Inferior parietal cortex (tissue), 1 donor: ENCODE results near the gene CALML3.
A peak's percentile ranks its signal among the peaks of the same experiment; 100 is the strongest.
"Not testable (repeated sequence)": the region's sequence is repeated elsewhere in the genome, so short reads cannot be mapped to it uniquely, and the experiment has no call there.

Experiments
- DNase-seq: peaks from one replicate; pipeline ENCODE4 v3.0.0-alpha.2; 2016; ENCODE audit errors: extremely low spot score

CALML3 gene

GRCh38 chr10:5524641-5525560 lies at the start of gene CALML3:
Gene CALML3 (plus strand): TSS chr10:5524961. CDS start chr10:5525086, 125 bp downstream.
- no peak for DNase-seq

GRCh38 chr10:5475088-5475487 lies 49.7 kb upstream of the CALML3 start:
- DNase-seq = not testable (repeated sequence)

GRCh38 chr10:5475974-5476807 lies 48.6 kb upstream of the CALML3 start:
- DNase-seq = not testable (repeated sequence)

GRCh38 chr10:5476918-5477525 lies 47.7 kb upstream of the CALML3 start:
- no peak for DNase-seq

GRCh38 chr10:5477948-5478693 lies 46.6 kb upstream of the CALML3 start:
- no peak for DNase-seq

- no peak for DNase-seq
Measured at GRCh38 chr10:5478694-5479305, 46.0 kb upstream of the CALML3 start.

- DNase-seq = peak; percentile 11
Measured at GRCh38 chr10:5479481-5480161, 45.1 kb upstream of the CALML3 start.

- DNase-seq = no peak
Measured at GRCh38 chr10:5480162-5480941, 44.4 kb upstream of the CALML3 start.

- no peak for DNase-seq
Measured at GRCh38 chr10:5481121-5481520, 43.6 kb upstream of the CALML3 start.

- no peak for DNase-seq
Measured at GRCh38 chr10:5482016-5482415, 42.7 kb upstream of the CALML3 start.

- no peak for DNase-seq
Measured at GRCh38 chr10:5484205-5484604, 40.6 kb upstream of the CALML3 start.

GRCh38 chr10:5485290-5485689 lies 39.5 kb upstream of the CALML3 start:
- no peak for DNase-seq

- no peak for DNase-seq
Measured at GRCh38 chr10:5485948-5486852, 38.6 kb upstream of the CALML3 start.

GRCh38 chr10:5486853-5487235 lies 37.9 kb upstream of the CALML3 start:
- no peak for DNase-seq

- DNase-seq = no peak
Measured at GRCh38 chr10:5488272-5489161, 36.2 kb upstream of the CALML3 start.

- DNase-seq = no peak
Measured at GRCh38 chr10:5490032-5490431, 34.7 kb upstream of the CALML3 start.

- DNase-seq = no peak
Measured at GRCh38 chr10:5490698-5491464, 33.9 kb upstream of the CALML3 start.
